Activated T-cell treated with anti-CD3 and anti-CD28 coated beads, Interleukin-2, amount 50 U/mL, for 4 hours (primary cell): ENCODE measurements around the gene OSBPL8. TPM values are rescaled to one million over a fixed set of nuclear protein-coding genes. Genes with fewer than 3 reads are reported as not detected.

Experiments
- ATAC-seq, 2 donors: fragments of 200-7000 bp; cut with Tn5 transposase; one replicate each; pipeline ENCODE4 v1.10.0; 2021
- DNase-seq: peaks from one replicate; pipeline ENCODE4 v3.0.0-alpha.2; 2020
- H3K27me3 Mint-ChIP-seq: one replicate; pipeline ENCODE4 v1.8.0; 2021; ENCODE audit warnings: low read depth, mixed read lengths
- H3K36me3 Mint-ChIP-seq: one replicate; pipeline ENCODE4 v1.8.0; 2022; ENCODE audit warnings: mixed read lengths; ENCODE audit not compliant: insufficient read depth
- H3K4me1 Mint-ChIP-seq: one replicate; pipeline ENCODE4 v1.8.0; 2021; ENCODE audit warnings: low read depth, mixed read lengths
- H3K4me3 Mint-ChIP-seq: one replicate; pipeline ENCODE4 v1.8.0; 2021; ENCODE audit warnings: mild to moderate bottlenecking, moderate library complexity, mixed read lengths
- H3K9me3 Mint-ChIP-seq: one replicate; pipeline ENCODE4 v1.8.0; 2021; ENCODE audit warnings: mixed read lengths
- total RNA-seq, 3 donors: library from RNA; stranded (reverse); gene quantifications; one replicate each; pipeline ENCODE4 v1.2.1, GENCODE V29; 2021

Gene OSBPL8
- total RNA-seq, 3 donors from 2014 or later = 81.3 to 91.9 (median 87.3) TPM

GRCh38 chr12:76568130-76568529, 8.6 kb upstream of the OSBPL8 start:
- H3K36me3 Mint-ChIP-seq = no peaks in the 10 kb centered on the region
- no peaks in the 10 kb centered on the region for H3K9me3 Mint-ChIP-seq
- DNase-seq (no peak), ATAC-seq (no peak)
- H3K4me3 Mint-ChIP-seq = no peak overlapping the region
- no peaks in the 10 kb centered on the region for H3K27me3 Mint-ChIP-seq
- H3K4me1 Mint-ChIP-seq = peaks cover 7% of the 10 kb centered on the region

- Mint-ChIP-seq H3K27me3 (no peaks in the 10 kb centered on the region), H3K4me3 (no peak overlapping the region), H3K4me1 (peaks cover 5% of the 10 kb centered on the region), H3K36me3 (no peaks in the 10 kb centered on the region), H3K9me3 (no peaks in the 10 kb centered on the region)
- no peak for DNase-seq
- no peak for ATAC-seq
These were observed 3.5 kb upstream of the OSBPL8 start for GRCh38 chr12:76563061-76563460.

GRCh38 chr12:76562130-76562529, 2.6 kb upstream of the OSBPL8 start:
- ATAC-seq (no peak), DNase-seq (no peak)
- Mint-ChIP-seq H3K36me3 (no peaks in the 10 kb centered on the region), H3K4me1 (peaks cover 10% of the 10 kb centered on the region), H3K4me3 (no peak overlapping the region), H3K9me3 (no peaks in the 10 kb centered on the region), H3K27me3 (no peaks in the 10 kb centered on the region)

- peaks cover 9% of the 10 kb centered on the region for H3K36me3 Mint-ChIP-seq
- no peak for ATAC-seq
These were observed 518 bp upstream of the OSBPL8 start for GRCh38 chr12:76560086-76560491.

GRCh38 chr12:76558684-76559399, 729 bp downstream of the OSBPL8 start:
- ATAC-seq = peak; percentile 85
- peaks cover 41% of the 10 kb centered on the region for H3K4me1 Mint-ChIP-seq
- H3K9me3 Mint-ChIP-seq = no peaks in the 10 kb centered on the region
- H3K36me3 Mint-ChIP-seq = peaks cover 12% of the 10 kb centered on the region
- H3K27me3 Mint-ChIP-seq = no peaks in the 10 kb centered on the region
- peak overlapping the region; percentile 93 for H3K4me3 Mint-ChIP-seq
- peak; percentile 62 for DNase-seq

More at GRCh38 chr12:76560086-76560491, 518 bp upstream of the OSBPL8 start:
- Mint-ChIP-seq H3K27me3 (no peaks in the 10 kb centered on the region), H3K4me3 (peak overlapping the region; percentile 93), H3K4me1 (peaks cover 29% of the 10 kb centered on the region), H3K9me3 (no peaks in the 10 kb centered on the region)
- DNase-seq = no peak

GRCh38 chr12:76556368-76556767, 3.2 kb downstream of the OSBPL8 start:
- Mint-ChIP-seq H3K27me3 (no peaks in the 10 kb centered on the region), H3K4me1 (peaks cover 61% of the 10 kb centered on the region), H3K9me3 (no peaks in the 10 kb centered on the region), H3K36me3 (peaks cover 14% of the 10 kb centered on the region), H3K4me3 (peak overlapping the region; percentile 65)
- ATAC-seq (no peak), DNase-seq (no peak)

- H3K4me3 Mint-ChIP-seq = peak overlapping the region; percentile 0
- H3K9me3 Mint-ChIP-seq = no peaks in the 10 kb centered on the region
- ATAC-seq = no peak
- peaks cover 14% of the 10 kb centered on the region for H3K36me3 Mint-ChIP-seq
- DNase-seq = no peak
- no peaks in the 10 kb centered on the region for H3K27me3 Mint-ChIP-seq
- peaks cover 67% of the 10 kb centered on the region for H3K4me1 Mint-ChIP-seq
These were observed 3.8 kb downstream of the OSBPL8 start for GRCh38 chr12:76555797-76556196.

GRCh38 chr12:76555231-76555767, 4.3 kb downstream of the OSBPL8 start:
- no peak for ATAC-seq
- peaks cover 14% of the 10 kb centered on the region for H3K36me3 Mint-ChIP-seq
- H3K4me1 Mint-ChIP-seq = peaks cover 69% of the 10 kb centered on the region
- H3K27me3 Mint-ChIP-seq = no peaks in the 10 kb centered on the region
- H3K9me3 Mint-ChIP-seq = no peaks in the 10 kb centered on the region
- DNase-seq = no peak
- H3K4me3 Mint-ChIP-seq = no peak overlapping the region

GRCh38 chr12:76554405-76555230, 5.0 kb downstream of the OSBPL8 start:
- Mint-ChIP-seq H3K27me3 (no peaks in the 10 kb centered on the region), H3K36me3 (peaks cover 14% of the 10 kb centered on the region), H3K4me3 (no peak overlapping the region), H3K4me1 (peaks cover 76% of the 10 kb centered on the region), H3K9me3 (no peaks in the 10 kb centered on the region)
- ATAC-seq (no peak), DNase-seq (no peak)

- DNase-seq = no peak
- Mint-ChIP-seq H3K36me3 (peaks cover 16% of the 10 kb centered on the region), H3K4me3 (no peak overlapping the region), H3K27me3 (no peaks in the 10 kb centered on the region), H3K9me3 (no peaks in the 10 kb centered on the region), H3K4me1 (peaks cover 92% of the 10 kb centered on the region)
- ATAC-seq = peak in 1 of 2 donors; percentile 36
These were observed 7.1 kb downstream of the OSBPL8 start for GRCh38 chr12:76552343-76552938.

- ATAC-seq = no peak
- Mint-ChIP-seq H3K4me3 (no peak overlapping the region), H3K36me3 (peaks cover 17% of the 10 kb centered on the region), H3K4me1 (peaks cover 95% of the 10 kb centered on the region), H3K27me3 (no peaks in the 10 kb centered on the region), H3K9me3 (no peaks in the 10 kb centered on the region)
- no peak for DNase-seq
These were observed 8.1 kb downstream of the OSBPL8 start for GRCh38 chr12:76551482-76551888.

- peaks cover 5% of the 10 kb centered on the region for H3K36me3 Mint-ChIP-seq
- H3K9me3 Mint-ChIP-seq = no peaks in the 10 kb centered on the region
- no peak for ATAC-seq
- DNase-seq = no peak
- H3K4me1 Mint-ChIP-seq = peaks cover 88% of the 10 kb centered on the region
- H3K27me3 Mint-ChIP-seq = no peaks in the 10 kb centered on the region
- no peak overlapping the region for H3K4me3 Mint-ChIP-seq
These were observed 10.4 kb downstream of the OSBPL8 start for GRCh38 chr12:76549131-76549530.

GRCh38 chr12:76548222-76548837, 11.2 kb downstream of the OSBPL8 start:
- peaks cover 89% of the 10 kb centered on the region for H3K4me1 Mint-ChIP-seq
- no peaks in the 10 kb centered on the region for H3K27me3 Mint-ChIP-seq
- H3K9me3 Mint-ChIP-seq = no peaks in the 10 kb centered on the region
- H3K36me3 Mint-ChIP-seq = peaks cover 5% of the 10 kb centered on the region
- no peak for DNase-seq
- no peak for ATAC-seq
- H3K4me3 Mint-ChIP-seq = no peak overlapping the region

- Mint-ChIP-seq H3K36me3 (peaks cover 3% of the 10 kb centered on the region), H3K9me3 (no peaks in the 10 kb centered on the region), H3K4me3 (no peak overlapping the region), H3K27me3 (no peaks in the 10 kb centered on the region), H3K4me1 (peaks cover 89% of the 10 kb centered on the region)
- ATAC-seq = no peak
- DNase-seq = no peak
These were observed 12.0 kb downstream of the OSBPL8 start for GRCh38 chr12:76547526-76547925.
